EL (cell line): ENCODE data around the gene ACACA.

Experiments used
- DNase-seq: peaks from one replicate; pipeline ENCODE4 v3.0.0-alpha.2; 2016

The ACACA gene

DNA sequence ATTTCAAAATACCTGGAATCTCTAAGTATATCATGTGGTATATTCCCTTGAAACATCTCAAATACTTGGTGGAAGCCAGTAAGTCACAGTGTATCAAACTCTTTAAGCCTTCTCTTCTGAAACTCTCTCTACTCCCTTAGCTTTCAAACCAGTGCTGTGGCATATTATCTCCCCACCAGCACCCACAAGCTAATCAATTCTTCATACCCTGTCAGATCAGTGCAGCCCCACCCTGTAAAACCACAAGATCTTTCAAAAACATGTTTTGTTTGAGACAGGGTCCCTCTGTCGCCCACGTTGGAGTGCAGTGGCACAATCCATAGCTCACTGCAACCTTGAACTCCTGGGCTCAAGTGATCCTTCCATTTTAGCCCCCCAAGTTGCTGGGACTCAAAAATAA, 122.4 kb downstream of the ACACA start:
- no peak for DNase-seq

- no peak for DNase-seq
Observed at GRCh38 chr17:37283414-37283961, 123.1 kb downstream of the ACACA start.

GRCh38 chr17:37280841-37281240, 125.8 kb downstream of the ACACA start:
- no peak for DNase-seq

- no peak for DNase-seq
Observed at GRCh38 chr17:37278247-37278894, 128.3 kb downstream of the ACACA start.

DNA sequence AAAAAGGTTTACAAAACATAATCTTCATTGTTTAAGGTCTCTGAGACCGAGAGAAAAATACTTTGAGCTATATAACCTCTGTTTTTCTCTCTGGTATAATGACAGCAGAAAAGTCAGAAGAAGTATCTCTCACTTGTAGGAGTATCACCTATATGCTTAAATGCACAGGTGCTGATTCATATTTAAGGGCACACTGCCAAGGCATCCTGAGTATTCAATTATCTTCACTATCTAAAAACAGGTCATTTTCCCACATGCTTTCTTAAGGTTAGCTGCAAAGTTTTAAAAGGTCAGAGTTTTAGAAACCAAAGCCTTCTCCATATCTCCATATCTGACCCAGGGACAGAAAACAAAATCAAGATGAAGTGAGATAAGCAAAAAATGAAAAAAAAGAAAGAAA, 130.2 kb downstream of the ACACA start:
- peak; percentile 14 for DNase-seq

GRCh38 chr17:37274461-37274860, 132.2 kb downstream of the ACACA start:
- no peak for DNase-seq

GRCh38 chr17:37273409-37274051, 133.1 kb downstream of the ACACA start:
- peak; percentile 3 for DNase-seq

- no peak for DNase-seq
Observed at GRCh38 chr17:37265446-37266173, 141.0 kb downstream of the ACACA start.

- DNase-seq = peak; percentile 38
Observed at GRCh38 chr17:37261286-37261685, 145.3 kb downstream of the ACACA start.

DNA sequence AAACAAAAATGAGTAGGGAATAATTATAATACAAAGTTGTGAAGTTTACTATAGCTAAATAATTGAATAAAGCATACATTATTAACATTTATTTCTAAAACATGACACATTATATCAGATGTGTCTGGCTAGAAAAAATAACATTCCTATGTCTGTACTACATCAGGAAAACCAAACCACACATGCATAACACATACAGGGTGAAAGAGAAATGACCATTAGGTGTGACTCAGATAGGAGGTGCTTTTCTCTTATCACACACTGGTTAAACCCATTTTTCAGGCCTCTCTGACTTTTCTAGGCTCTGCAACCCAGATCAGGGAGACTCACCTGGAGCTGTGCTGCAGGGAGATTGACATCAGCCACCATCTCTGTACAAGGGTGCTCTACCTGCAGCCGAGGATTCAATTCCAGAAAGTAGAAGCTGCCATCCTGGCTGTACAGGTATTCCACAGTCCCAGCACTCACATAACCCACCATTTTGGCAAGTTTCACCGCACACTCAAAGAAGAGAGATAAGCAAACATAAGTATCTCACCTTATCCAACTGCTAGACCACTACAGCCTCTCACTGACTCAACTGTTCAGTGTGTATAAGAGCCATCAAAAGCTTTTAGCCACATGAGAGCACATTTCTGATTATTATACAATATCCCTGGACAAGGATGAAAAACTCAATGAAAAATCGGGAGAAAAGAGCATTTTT, 147.5 kb downstream of the ACACA start:
- peak; percentile 55 for DNase-seq

DNA sequence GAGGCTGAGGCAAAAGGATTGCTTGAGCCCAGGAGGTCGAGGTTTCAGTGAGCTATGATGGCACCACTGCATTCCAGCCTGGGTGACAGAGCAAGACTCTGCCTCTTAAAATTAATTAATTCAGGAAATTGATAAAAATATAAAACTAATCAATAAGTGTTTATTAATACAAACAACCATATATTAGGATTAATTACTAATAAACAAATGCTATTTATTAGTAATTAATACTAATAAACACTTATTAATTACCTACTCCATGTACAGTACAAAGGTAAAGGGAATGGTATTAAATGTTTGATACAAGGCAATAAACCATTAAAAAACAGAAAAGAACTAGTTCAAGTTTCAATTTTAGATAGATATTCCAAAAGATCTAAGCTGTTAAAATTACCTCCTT, 150.0 kb downstream of the ACACA start:
- no peak for DNase-seq

- no peak for DNase-seq
Observed at GRCh38 chr17:37255432-37255831, 151.2 kb downstream of the ACACA start.

- no peak for DNase-seq
Observed at GRCh38 chr17:37247825-37248224, 158.8 kb downstream of the ACACA start.

DNA sequence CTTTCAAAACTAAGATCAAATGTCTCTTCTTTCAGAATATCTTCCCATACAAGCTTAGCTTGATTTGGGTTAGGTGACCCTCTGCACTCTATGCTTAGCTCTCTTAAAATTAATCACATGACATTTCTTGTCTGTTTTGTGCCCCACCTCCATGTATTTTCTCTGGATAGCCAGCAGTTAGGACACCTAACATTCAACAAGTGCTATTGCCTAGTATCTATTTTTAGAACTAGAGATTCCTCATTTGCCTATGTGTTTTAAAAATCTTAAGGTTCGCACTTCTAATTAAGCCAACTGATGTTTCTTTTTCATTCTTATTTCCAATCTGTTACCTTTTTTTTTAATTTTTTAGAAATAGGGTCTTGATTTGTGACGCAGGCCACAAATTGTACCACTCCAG, 160.6 kb downstream of the ACACA start:
- DNase-seq = no peak

DNA sequence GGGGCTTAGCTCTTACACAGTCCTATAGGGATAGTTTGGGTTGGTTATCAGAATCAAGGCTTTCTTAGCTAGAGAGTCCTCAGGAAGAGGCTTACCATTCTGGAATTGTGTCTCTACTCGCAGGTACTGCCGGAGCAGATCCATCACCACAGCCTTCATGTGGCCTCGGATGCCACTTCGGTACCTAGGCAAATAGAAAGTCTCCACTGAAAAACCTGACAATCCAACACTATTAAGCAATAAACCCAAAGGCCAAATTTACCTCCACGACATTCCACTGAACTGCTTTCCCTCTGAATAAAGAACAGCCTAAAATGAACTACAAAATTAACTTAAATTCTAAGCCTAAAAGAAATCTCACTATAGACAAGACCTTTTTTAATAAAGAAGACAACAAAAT, 166.3 kb downstream of the ACACA start:
- DNase-seq = no peak

DNA sequence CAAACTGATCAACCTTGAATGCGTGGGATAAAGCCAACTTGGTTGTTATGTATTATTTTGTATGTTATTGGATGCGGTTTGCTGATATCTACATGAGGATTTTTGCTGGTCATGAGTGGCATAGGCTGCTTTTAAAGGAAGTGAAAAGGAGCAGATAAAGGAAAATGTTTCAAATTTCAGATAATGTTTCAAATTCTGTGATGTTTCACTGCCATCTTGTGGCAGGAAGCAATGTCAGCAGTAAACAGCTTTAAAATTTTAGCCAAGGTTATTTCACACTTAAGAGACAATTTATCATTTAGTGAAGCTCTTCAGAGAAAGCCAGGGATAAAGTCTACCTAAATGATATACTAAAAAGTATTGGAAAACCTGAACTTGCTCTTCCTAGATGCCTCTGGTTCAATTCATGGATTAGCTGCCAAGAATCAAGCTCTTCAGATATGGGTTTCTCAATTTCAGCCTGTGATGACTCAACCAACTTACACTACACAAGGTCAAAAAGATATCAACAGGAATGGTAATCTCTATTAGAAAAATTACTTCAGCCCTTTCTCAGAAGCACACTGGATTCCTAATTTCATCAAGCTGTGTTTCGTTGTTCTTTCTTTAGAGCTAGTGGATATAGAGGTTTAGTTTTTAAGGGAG, 166.8 kb downstream of the ACACA start:
- DNase-seq = peak; percentile 31

- DNase-seq = no peak
Observed at GRCh38 chr17:37234106-37234505, 172.5 kb downstream of the ACACA start.

- no peak for DNase-seq
Observed at GRCh38 chr17:37233036-37233435, 173.6 kb downstream of the ACACA start.

DNA sequence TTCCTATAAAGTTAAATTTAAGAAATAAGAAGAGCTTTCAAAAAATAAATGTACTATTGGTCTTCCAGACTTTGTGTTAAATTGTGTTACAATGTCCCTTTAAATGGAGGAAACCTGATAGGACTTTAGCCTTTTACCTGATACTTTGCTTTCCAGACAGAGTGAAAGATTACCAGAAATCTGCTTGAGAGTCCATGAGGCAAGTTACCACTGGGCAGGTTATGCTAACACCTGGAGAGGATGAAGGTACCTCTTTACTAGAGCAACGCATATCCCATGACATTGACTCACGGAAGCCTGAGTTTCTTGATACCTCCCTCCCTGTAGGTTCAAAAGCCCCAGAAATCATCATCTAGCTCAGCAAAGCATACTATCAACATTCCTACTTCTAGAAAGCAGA, 174.7 kb downstream of the ACACA start:
- DNase-seq = no peak

DNA sequence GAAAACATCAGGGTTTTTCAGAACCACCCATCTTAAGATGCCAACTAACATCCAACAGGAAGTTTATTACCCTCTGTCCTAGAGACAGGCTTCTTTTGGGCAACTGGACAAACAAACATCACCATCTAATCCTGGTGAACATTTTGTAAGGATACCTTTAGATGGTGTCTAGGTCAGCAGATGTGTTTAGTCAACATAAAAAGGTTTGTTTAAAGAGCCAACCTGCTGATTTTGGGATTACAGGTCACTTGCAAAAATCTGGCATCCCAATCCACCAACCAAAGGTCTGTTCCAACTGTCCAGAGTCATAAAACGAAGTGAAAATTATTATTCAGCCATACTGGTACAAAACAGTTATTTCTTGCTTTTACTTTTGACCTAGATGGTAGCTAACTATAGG, 176.0 kb downstream of the ACACA start:
- DNase-seq = no peak

GRCh38 chr17:37225465-37225864, 181.2 kb downstream of the ACACA start:
- DNase-seq = no peak

- DNase-seq = no peak
Observed at GRCh38 chr17:37221865-37222264, 184.8 kb downstream of the ACACA start.

GRCh38 chr17:37220607-37220953, 186.1 kb downstream of the ACACA start:
- peak; percentile 43 for DNase-seq
